ENCODE results near the gene CHCHD3.

The CHCHD3 gene

DNA sequence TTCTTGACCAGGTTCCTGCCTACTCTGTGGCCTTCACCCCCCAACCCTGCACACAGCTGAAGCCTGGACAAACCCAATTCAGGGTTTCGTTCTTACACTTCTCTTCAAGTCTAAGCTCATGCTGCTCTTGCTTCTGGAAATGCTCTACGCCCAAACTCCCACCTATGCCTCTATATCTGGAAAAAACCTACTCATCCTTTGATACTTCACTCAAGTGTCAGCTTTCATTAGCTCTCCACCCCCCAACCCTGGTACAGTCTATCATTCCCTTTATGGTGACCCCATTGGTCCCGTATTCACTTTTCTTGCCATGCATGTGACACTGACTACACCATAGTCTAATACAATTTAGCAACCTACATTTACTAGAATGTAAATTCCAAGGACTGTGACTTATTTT is 284.7 kb downstream of the CHCHD3 start:
- no peak for DNase-seq

DNA sequence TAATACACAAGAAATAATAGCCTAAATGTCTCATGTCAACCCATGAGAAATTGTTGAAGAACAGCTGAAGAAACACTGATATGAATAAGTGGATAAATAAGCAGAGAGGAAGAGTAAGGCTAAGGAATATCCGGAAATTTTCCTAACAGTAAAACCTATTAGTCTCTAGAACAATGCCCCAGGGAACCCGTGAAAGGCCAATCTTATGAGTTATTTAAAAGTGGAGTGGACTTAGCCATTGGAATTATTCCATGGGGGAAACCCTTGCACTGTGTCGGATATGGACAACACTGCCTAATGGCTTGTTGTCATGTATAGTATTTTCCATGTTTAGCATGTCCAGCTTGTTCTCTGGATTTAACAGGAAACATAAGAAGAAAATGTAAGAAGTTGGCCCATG is 288.4 kb downstream of the CHCHD3 start:
- DNase-seq, result no peak

DNA sequence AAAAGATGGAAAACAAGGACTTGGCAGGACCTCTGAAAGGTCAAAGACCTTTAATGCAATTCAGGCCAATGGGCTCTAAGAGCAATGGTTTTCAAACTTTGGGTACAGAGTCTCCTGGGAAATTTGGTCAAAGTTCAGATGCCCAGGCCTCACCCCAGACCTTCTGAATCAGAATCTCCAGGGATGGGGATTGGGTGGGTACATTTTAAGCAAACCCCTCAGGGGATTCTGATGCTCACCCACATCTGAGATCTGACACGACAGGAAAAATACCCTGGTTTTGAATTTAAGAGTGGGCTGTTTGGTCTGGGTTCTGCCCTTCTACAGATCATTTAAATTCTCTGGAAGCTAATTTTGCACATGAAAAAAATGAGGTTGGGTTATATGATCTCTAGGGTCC is 290.9 kb downstream of the CHCHD3 start:
- DNase-seq, result no peak

DNA sequence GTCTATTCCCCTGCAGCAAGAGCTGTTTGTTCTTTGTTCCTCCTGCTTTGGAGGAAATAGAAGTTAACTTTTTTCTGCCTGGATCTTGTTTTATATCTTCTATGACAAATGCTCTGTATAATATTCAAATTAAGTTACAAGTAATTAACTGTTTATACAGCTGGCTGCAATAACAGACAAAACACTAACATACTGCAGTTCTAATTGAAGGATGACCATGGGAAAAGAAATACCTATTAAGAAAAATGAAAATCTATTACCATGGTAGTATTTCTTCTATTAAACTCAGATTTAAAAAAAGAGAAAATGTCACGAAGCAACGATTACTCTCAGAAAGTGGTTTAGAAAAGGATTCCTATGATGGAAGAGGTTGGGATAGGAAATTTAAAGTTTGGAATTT is 291.8 kb downstream of the CHCHD3 start:
- no peak for DNase-seq

DNA sequence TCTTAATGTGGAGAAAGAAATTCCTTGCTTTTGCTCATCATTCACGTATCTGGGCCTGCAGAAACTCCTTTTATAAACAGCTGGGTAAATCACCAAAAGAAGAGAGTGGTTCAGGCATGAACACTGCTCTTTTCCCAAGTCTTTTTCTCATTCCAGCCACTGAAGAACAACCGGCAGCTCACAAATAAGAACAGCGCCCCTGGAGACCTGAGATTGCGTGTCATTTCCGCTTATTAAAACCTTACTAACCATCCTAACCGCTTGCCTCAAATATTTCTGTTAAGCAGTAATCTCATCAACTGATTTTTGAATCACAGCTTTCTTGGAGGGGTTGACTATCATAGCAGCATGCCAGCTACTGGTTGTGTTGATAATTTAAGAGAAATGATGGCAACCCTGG is 292.6 kb downstream of the CHCHD3 start:
- DNase-seq, result no peak

DNA sequence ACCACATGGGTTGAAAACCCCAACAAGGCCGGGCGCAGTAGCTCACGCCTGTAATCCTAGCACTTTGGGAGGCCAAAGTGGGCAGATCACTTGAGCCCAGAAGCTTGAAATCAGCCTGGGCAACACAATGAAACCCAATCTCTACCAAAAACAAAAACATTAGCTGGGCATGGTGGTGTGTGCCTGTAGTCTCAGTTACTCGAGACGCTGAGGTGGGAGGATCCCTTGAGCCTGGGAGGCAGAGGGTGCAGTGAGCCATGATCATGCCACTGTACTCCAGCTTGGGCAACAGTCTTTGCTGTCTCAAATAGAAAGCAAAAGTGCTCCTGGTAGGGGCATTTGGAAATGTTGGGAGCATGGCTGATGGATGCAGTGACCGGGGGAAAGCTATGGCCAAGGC is 296.0 kb downstream of the CHCHD3 start:
- no peak for DNase-seq

DNA sequence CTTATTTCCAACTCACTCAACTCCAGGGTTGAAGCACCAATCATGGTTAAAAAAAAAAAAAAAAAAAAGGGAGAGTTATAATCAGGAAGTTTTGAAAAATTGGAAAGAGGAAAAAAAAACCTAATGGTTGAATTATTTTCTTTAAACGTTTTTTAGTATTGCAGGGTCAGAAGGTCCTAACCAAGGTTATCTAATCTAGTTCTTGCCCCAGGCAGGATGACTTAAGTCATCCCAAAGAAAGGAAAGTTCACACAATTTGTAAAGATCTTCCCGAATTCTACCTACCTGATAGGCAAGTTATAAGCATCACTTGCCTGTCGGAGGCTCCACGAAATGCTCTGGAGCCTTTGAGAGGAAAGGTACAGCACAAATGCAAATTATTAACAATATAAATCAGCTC is 297.5 kb downstream of the CHCHD3 start:
- DNase-seq, result no peak

DNA sequence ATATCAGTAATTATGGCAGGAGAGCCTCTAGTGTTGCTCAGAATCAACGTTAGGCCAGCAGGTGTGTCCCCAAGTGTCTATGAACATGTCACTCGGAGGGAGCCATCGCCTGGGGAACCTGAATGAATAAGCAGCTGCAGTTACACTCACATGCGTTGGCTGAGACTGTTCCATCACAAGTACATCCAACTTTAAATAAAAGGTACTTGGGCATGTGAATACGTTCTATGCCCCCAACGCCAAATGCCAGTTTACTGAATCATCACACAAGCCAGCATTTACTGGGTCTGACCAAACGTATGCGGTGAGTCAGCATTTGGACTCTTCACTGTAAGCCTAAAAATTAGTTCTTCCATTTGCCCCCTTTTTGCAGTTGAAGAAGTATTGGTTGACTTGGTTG is 298.1 kb downstream of the CHCHD3 start:
- no peak for DNase-seq

DNA sequence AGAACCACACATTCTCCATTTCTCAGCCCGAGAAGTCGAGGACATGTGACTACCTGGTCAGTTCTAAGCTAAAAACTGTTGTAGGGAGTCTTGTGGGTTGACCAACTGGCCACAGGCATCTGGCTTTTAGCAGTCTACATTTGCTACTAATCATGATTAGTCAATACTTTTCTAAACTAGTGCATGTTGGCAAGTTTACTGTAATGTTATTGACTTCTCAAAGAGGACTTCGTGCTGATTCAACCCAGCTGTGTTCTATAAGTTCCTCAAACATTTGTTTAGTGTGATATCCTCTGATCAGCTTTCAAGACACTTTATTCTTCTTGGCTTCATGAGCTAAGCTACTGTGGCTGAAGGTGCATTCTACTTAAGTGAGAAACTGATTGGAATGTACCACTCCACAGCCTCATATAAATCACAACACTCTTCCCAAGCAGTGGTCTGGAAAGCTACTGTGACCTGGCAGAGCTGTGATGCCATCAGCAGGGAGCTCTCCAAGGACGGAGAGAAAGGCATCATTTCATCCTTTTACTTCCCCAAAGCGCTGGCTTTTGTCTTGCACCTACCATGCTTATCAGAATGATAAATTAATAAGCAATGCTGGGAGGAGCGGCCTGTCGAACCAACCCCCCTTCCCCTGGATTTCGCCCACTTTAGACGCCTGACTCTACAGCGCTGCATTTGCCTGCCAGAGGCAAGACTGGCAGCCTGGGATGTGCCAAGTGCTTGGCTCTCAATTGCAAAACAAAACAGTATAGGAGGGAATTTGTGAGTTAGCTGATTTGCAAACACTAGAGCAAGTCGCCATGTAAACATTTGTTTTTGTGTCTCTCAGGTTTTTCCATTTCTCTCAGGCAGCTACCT is 298.9 kb downstream of the CHCHD3 start:
- no peak for DNase-seq

DNA sequence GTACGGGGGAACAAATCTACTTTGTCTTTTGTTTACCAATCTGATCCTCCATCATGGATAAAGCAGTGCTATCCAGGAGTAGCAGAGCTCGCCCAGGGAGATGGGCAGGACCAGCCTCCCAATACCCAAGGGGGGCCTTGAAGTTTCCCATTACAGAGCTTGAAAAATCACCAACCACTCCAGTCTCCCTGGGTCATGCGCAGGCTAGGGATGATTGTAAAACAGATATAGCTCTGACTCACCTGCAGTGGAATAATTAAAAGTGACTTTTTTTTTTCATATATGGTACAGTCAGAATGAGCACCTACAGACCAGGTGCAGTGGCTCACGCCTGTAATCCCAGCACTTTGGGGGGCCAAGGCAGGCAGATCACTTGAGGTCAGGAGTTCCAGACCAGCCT is 301.1 kb downstream of the CHCHD3 start:
- no peak for DNase-seq

DNA sequence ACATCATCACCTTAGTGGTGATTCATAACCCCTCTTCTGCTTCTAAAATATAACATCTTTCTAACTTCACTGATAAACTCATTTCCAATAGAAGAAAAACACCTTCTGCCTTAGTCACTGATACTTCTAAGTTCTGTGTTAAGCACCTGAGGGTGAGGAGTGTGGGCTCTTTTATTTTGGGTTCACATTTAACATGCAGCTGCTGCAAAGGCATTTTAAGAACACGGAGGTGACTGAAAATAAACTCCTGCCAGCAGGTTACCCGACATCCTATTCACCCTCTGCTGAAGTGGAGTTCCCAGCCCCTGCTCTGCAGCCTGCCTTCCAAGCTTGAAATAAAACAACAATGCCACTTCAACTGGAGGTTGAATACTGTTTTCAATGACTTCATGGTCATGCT is 302.7 kb downstream of the CHCHD3 start:
- no peak for DNase-seq

DNA sequence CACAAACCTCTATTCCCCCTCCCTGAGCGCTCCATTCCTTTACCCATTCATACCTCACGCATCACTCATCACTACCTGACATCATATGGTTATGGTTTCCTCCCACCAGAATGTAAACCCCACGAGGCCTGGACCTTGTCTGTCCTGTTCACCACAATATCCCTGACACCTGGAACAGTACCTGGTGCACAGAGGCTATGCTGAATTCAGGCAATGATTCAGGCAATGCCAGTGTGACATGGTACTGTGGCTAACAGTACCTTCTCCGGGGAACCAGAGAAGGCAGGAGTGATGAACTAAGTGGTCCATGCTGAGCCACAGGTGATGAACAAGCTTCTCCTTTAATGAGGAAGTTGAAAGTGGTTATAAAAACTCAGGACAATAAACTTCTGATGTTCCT is 303.1 kb downstream of the CHCHD3 start:
- no peak for DNase-seq

DNA sequence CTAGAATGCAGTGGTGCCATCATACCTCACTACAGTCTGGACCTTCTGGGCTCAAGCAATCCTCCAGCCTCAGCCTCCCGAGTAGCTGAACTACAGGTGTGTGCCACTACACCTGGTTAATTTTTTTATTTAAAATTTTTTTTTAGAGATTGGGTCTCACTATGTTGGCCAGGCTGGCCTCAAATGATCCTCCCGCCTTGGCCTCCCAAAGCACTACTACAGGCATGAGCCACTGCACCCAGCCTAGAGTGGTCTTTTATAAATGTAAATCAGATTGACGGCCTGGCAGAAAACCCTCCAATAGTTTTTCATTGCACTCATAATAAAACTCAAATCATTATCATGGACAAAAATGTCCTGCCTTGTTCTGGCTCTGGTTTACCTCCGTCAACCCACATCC is 303.9 kb downstream of the CHCHD3 start:
- no peak for DNase-seq

DNA sequence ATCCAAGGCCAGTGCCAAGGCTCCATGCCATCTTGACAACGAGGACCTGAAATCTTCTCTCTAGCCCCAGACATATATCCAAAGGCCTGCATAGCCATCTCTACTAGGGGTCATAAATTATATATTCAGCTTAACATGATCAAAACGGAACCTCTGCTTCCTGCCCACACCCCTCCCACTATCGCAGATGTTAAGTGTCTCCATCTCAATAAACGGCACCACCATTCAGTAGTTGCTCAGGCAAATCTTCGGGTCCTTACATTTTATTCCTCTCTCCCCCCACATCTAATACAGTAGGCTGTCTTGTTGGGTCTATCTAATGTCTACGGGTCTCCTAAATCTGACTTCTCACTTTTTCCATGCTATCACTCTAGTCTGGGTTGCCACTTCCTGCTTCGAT is 304.5 kb downstream of the CHCHD3 start:
- DNase-seq, result no peak

DNA sequence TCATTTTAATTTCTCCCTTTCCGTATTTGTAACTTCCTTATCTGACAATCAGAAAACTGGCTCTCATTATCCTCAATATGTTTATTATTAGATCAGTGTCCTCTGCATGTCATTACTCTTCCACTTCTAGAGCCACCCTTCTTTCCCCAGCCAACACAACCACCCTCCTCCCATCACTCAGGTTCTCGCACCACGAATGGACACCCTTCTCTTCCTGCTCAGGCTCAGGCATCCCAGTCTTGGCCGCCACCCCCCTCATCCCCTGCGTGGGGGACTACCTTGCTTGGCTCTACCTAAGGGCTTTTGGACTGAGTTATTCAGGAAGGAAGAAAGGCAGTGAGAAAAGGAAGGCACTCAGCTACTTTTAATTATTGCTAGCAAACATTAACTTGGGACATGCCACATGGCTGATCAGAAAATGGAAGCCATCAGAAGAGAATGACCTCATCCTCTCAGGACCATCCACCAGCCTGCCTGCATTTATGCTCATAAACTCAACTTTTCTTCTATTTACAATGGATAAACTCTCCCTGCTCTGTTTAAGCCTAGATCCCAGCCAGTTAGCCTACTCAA is 305.8 kb downstream of the CHCHD3 start:
- DNase-seq, result no peak

DNA sequence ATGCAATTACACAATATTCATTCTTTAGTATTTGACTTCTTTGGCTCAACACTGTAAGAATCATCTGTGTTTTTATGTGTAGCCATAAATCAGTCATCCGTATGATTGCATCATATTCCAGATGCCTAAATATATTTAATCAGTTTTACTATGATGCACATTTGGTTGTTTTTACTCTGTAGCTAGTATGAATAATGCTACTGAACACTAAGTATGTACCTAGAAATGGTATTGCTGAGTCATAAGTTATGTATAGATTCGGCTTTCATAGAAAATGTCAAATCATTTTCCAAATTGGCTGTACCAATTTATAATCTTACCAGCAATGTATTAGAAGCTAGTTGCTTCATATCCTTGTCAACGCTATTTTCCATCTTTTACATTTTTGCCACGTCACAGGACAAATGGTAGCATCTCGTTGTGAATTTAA is 308.3 kb downstream of the CHCHD3 start:
- DNase-seq, result no peak

DNA sequence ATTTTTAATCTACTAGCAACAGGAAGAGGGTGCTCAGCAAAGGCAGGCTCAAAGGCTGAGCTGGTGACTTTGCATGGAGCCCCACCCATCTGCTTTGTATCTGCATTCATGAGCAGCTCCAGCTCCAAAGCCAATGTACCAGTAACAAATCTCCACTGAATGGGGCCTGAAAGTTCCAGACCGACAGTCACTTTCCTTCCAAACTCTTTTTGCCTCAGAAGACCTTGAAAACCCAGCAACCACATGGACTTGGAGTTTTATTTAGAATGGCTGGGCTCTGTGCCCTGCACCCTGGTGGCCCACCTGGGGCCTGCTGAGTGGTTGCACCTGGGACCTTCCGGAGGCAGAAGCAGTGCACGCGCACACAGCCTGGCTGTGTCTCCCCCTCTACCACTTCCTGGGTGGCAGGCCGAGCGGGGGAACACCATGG is 310.6 kb downstream of the CHCHD3 start:
- DNase-seq, result no peak

DNA sequence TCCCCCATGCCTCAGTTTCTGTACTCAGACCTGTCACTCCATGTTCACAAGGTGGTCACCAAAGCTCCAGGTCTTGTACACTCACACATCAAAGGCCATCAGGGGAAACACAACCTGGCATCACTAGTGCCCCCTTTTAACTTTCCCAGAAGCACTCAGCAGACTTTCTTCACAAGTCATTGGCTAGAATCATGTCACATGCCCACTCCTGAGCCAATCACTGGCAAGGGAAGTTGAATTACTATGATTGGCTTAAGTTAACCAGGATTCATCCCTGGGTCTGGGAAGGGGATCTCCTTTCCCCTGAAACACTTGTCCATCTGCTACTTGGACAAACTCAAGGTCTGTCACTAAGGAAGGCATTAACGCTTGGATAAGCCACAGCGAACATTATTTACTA is 311.8 kb downstream of the CHCHD3 start:
- DNase-seq, result no peak

DNA sequence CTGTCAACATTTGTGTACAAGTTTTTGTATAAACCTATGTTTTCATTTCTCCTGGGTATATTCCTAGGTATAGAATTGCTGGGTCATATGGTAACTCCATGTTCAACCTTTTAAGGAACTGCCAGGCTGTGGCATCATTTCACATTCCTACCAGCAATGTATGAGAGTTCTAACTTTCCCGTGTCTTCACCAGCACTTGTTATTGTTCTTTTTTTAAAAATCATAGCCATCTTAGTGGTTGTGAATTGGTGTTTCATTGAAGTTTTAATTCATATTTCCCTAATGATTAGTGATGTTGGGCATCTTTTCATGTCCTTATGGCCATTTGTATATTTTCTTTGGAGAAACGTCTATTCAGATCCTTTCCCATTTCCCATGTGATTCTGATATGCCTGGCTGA is 312.6 kb downstream of the CHCHD3 start:
- DNase-seq, result no peak

DNA sequence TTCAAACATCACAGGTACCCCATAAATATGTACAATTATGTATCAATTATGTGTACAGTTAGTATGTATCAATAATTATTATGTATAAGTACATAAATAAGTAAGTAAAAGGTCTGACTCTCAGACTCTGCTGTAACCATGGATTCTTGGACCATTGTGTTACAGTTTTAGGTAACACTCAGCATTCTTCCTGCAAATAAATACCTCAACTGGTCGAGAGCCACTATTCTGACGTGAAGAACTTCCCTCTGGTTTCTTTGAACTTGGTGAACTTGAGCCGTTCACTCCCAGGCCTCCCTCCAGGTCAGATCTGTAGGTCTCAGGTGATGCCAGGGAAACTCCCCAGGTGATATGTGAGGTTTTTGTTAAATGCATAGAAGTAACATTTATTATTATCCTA is 313.8 kb downstream of the CHCHD3 start:
- no peak for DNase-seq

DNA sequence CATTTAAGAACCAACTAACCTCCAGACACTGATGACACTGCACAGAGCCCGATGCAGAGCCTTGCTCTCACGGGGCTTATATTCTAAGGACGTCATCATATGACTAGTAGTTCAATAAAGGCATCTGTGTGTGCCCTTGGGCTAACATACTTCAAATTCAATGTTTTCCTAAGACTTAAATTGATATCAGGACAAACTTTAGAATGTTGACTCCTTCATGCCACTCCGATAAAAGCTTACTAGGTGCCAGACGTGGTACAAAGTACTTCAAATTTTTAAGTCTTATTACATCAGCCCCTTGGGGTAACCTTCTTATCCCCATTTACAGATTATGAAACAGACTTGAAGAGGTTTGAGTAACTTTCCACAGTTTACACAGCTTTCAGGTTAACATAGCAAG is 314.5 kb downstream of the CHCHD3 start:
- no peak for DNase-seq

DNA sequence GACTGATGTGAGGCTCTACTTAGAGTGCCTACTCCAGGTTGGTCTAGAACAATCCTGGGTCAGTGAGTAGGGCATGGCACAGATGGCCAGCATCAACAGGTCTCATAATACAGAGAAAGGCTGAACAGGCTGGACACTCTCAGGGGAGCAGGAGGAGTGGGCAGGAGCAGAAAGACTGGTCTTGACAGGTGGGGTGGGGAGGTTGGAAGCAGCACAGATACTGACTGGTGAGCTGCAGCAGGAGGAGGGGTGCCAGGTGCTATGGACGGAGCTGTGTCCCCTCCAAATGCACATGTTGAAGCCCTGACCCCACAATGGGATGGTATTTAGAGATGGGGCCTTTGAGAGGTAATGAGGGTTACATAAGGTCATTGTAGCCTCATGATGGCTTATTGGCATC is 315.2 kb downstream of the CHCHD3 start:
- no peak for DNase-seq

DNA sequence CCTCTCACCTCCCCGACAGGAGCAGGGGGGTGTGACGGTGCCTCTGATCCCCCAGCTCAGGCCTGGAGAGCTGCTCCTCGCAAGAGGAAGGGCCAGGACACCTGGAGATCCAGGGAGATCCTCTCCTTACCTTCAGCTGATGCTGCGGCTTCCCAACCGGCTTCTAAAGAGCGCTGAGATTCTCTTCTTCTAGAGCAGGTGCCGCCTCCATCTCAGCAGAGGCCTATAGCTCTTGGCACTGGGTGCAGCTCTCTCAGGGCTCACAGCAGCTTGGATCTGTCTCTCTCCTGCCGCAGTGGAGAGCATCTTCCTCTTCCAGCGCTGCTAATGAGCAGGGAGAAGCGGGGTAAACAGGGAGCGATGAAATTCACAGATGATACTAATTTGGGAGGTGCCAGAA is 316.0 kb downstream of the CHCHD3 start:
- DNase-seq, result no peak

DNA sequence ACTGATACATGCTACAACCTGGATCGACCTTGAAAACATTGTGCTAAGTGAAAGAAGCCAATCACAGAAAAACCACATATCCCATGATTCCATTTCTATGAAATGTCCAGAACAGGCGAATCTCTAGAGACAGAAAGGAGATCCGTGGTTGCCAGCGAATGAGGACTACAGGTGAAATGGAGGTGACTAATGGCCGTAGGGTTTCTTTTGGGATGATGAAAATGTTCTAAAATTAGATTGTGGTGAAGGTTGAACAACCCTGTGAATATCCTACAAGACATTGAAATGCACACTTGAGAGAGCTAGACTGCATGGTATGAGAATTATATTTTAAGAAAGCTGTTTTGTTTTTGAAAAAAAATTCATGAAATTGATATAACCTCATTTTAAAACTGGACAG is 317.1 kb downstream of the CHCHD3 start:
- no peak for DNase-seq

DNA sequence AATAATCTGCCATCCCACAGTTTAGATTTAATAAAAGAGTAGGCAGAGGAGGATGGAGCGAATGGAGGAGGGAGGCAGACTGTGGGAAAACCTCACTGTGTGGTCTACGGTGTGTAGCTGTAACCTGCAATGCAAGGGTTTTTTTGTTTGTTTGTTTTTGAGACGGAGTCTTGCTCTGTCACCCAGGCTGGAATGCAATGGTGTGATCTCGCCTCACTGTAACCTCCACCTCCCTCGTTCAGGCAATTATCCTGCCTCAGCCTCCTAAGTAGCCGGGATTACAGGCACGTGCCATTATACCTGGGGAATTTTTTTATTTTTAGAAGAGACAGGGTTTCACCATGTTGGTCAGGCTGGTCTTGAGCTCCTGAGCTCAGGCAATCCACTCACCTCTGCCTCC is 321.0 kb downstream of the CHCHD3 start:
- DNase-seq, result no peak

Measured in NCI-H69 (cell line).